Astrocyte (in vitro differentiated cells and primary cell): ENCODE data around the gene ANKRD44. TPM values are rescaled to one million over a fixed set of nuclear protein-coding genes. Genes with fewer than 3 reads are reported as not detected.

Experiments used
- DNase-seq: peaks from one replicate; pipeline ENCODE4 v3.0.0-alpha.2; 2010; ENCODE audit warnings: low read depth
- FAIRE-seq: peaks from 2 replicates; lab custom pipeline; 2011; peaks lifted over from hg19 to GRCh38; lab: Jason Lieb, UNC
- H2AFZ ChIP-seq: 2 replicates; pipeline ENCODE4 v1.6.0; 2012; ENCODE audit warnings: low read depth, low read length, inconsistent platforms
- H3K27ac ChIP-seq: 2 replicates; pipeline ENCODE4 v1.5.1; 2011; ENCODE audit warnings: low read depth, low read length, inconsistent platforms
- H3K27me3 ChIP-seq: 2 replicates; pipeline ENCODE4 v1.6.0; 2011; ENCODE audit warnings: low read length, inconsistent platforms; ENCODE audit not compliant: insufficient read depth
- H3K36me3 ChIP-seq: 2 replicates; pipeline ENCODE4 v1.5.1; 2011; ENCODE audit warnings: low read length, inconsistent platforms; ENCODE audit not compliant: insufficient read depth
- H3K4me1 ChIP-seq: 2 replicates; pipeline ENCODE4 v1.5.1; 2011; ENCODE audit warnings: low read length, inconsistent platforms; ENCODE audit not compliant: insufficient read depth
- H3K4me2 ChIP-seq: 2 replicates; pipeline ENCODE4 v1.6.0; 2012; ENCODE audit warnings: low read length, inconsistent platforms
- H3K4me3 ChIP-seq: 2 replicates; pipeline ENCODE4 v1.5.1; 2011; ENCODE audit warnings: low read depth, mild to moderate bottlenecking, low read length, inconsistent platforms; ENCODE audit not compliant: insufficient read depth
- H3K79me2 ChIP-seq: 2 replicates; pipeline ENCODE4 v1.6.0; 2012; ENCODE audit warnings: mild to moderate bottlenecking, low read length, inconsistent platforms; ENCODE audit not compliant: insufficient read depth
- H3K9ac ChIP-seq: 2 replicates; pipeline ENCODE4 v1.6.0; 2012; ENCODE audit warnings: mild to moderate bottlenecking, low read length, inconsistent platforms
- H3K9me3 ChIP-seq: 2 replicates; pipeline ENCODE4 v1.5.1; 2012; ENCODE audit warnings: low read depth, mild to moderate bottlenecking, low read length, inconsistent platforms; ENCODE audit not compliant: insufficient read depth
- H4K20me1 ChIP-seq: 2 replicates; pipeline ENCODE4 v1.6.0; 2012; ENCODE audit warnings: low read length, inconsistent platforms; ENCODE audit not compliant: insufficient read depth
- H3K27ac Mint-ChIP-seq: one replicate; pipeline ENCODE4 v1.8.0; 2021; ENCODE audit warnings: mild to moderate bottlenecking, mixed read lengths; ENCODE audit not compliant: unreplicated experiment
- H3K27me3 Mint-ChIP-seq: one replicate; pipeline ENCODE4 v1.8.0; 2021; ENCODE audit warnings: low read depth, mixed read lengths; ENCODE audit not compliant: unreplicated experiment
- H3K36me3 Mint-ChIP-seq: one replicate; pipeline ENCODE4 v1.8.0; 2021; ENCODE audit warnings: low read depth, mixed read lengths; ENCODE audit not compliant: unreplicated experiment
- H3K4me1 Mint-ChIP-seq: one replicate; pipeline ENCODE4 v1.8.0; 2021; ENCODE audit warnings: low read depth, mixed read lengths; ENCODE audit not compliant: unreplicated experiment
- H3K4me3 Mint-ChIP-seq: one replicate; pipeline ENCODE4 v1.8.0; 2021; ENCODE audit warnings: mild to moderate bottlenecking, moderate library complexity, mixed read lengths; ENCODE audit not compliant: unreplicated experiment
- H3K9me3 Mint-ChIP-seq: one replicate; pipeline ENCODE4 v1.8.0; 2021; ENCODE audit warnings: mild to moderate bottlenecking, mixed read lengths; ENCODE audit not compliant: unreplicated experiment
- EZH2 ChIP-seq: IDR thresholded peaks from 2 replicates; pipeline ENCODE4 v1.6.1; 2012; ENCODE audit warnings: mild to moderate bottlenecking, low read length, inconsistent platforms; ENCODE audit not compliant: insufficient read depth
- total RNA-seq: library from RNA; stranded (reverse); gene quantifications from 2 replicates; pipeline ENCODE4 v1.2.1, GENCODE V29; 2021
- TF ChIP-seq, protein P1 (sequence below): IDR thresholded peaks from 2 replicates; pipeline ENCODE4 v1.5.1; 2011; ENCODE audit warnings: low read depth, mild to moderate bottlenecking, inconsistent platforms, low read length, moderate library complexity; ENCODE audit not compliant: insufficient read depth

Gene ANKRD44
- total RNA-seq, 1 donor from 2014 or later, result 7.2 TPM

DNA sequence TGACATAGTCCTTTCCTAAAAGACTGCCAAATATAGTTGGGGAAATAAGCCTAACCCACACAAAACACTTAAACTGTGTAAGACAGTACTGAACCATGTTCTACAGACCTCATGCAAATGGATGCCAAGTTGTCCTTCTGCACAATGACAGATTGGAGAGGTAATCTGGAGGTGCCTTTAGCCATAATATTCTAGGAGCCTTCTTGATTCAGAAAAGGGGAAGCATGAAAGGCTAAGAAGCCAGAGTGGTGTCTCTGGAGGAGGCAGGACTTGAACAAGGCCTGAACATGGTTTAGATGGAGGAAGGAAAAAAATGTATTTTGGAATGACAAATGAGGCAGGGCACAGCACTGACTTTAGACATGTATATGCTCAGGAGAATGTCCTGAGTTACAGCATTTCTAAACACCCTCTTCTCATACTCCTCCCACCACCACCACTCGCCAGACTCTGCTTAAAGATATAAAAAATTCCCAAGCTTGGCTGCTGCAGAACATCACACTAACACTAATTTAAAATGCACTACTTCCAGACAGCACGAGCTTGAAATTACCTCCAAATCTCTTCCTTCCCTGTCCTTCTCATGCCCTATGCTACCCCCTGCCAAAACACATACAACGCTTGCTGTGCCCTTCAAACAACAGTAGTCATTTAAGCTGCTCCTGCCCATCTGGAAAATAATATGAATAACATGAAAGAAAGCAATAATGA is 110.4 kb downstream of the ANKRD44 start:
- no peak overlapping the region for H2AFZ ChIP-seq
- H4K20me1 ChIP-seq, result no peaks in the 10 kb centered on the region
- no peaks in the 10 kb centered on the region for H3K4me1 ChIP-seq
- no peaks in the 10 kb centered on the region for H3K79me2 ChIP-seq
- H3K4me1 Mint-ChIP-seq, result peaks cover 5% of the 10 kb centered on the region
- H3K9me3 ChIP-seq, result no peaks in the 10 kb centered on the region
- DNase-seq, result no peak
- H3K36me3 ChIP-seq, result no peaks in the 10 kb centered on the region
- no peaks in the 10 kb centered on the region for H3K36me3 Mint-ChIP-seq
- H3K4me3 Mint-ChIP-seq, result no peak overlapping the region
- H3K4me2 ChIP-seq, result no peak overlapping the region
- H3K9me3 Mint-ChIP-seq, result no peaks in the 10 kb centered on the region
- no peaks in the 10 kb centered on the region for H3K27me3 ChIP-seq
- no peak overlapping the region for H3K27ac ChIP-seq
- no peak overlapping the region for H3K4me3 ChIP-seq
- no peak overlapping the region for H3K9ac ChIP-seq
- no peak overlapping the region for H3K27ac Mint-ChIP-seq
- H3K27me3 Mint-ChIP-seq, result no peaks in the 10 kb centered on the region
- TF ChIP-seq EZH2, result no peak
- TF ChIP-seq, protein P1, sequence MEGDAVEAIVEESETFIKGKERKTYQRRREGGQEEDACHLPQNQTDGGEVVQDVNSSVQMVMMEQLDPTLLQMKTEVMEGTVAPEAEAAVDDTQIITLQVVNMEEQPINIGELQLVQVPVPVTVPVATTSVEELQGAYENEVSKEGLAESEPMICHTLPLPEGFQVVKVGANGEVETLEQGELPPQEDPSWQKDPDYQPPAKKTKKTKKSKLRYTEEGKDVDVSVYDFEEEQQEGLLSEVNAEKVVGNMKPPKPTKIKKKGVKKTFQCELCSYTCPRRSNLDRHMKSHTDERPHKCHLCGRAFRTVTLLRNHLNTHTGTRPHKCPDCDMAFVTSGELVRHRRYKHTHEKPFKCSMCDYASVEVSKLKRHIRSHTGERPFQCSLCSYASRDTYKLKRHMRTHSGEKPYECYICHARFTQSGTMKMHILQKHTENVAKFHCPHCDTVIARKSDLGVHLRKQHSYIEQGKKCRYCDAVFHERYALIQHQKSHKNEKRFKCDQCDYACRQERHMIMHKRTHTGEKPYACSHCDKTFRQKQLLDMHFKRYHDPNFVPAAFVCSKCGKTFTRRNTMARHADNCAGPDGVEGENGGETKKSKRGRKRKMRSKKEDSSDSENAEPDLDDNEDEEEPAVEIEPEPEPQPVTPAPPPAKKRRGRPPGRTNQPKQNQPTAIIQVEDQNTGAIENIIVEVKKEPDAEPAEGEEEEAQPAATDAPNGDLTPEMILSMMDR, result no peak
- no peak for FAIRE-seq

DNA sequence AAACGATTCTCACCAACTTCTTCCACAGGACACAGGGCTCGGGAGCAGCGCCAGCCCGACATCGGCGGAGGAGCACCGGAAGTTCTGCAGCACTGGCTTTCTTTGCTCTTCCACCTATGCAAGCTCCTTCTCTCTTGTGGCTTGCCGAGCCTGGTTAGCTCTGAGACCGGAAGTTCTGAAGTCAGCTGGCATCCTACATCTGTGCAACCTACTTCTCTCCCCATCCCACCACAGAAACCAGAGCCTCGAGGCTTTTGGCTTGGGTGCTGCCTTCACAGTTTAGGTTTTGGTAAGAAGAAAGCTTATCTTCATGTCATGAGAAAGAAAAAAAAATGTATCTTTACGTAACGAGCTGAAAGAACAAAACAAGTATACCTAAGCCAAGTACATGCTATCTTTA is 111.7 kb downstream of the ANKRD44 start:
- Mint-ChIP-seq H3K27me3 (no peaks in the 10 kb centered on the region), H3K27ac (no peak overlapping the region), H3K36me3 (no peaks in the 10 kb centered on the region), H3K4me3 (no peak overlapping the region), H3K9me3 (no peaks in the 10 kb centered on the region), H3K4me1 (peaks cover 5% of the 10 kb centered on the region)
- Histone ChIP-seq H3K4me3 (no peak overlapping the region), H4K20me1 (no peaks in the 10 kb centered on the region), H3K9ac (no peak overlapping the region), H3K4me2 (no peak overlapping the region), H3K9me3 (no peaks in the 10 kb centered on the region), H2AFZ (no peak overlapping the region), H3K4me1 (no peaks in the 10 kb centered on the region), H3K27ac (no peak overlapping the region), H3K36me3 (no peaks in the 10 kb centered on the region), H3K27me3 (no peaks in the 10 kb centered on the region), H3K79me2 (no peaks in the 10 kb centered on the region)
- TF ChIP-seq, protein P1, result no peak
- no peak for TF ChIP-seq EZH2
- DNase-seq, result no peak
- no peak for FAIRE-seq

DNA sequence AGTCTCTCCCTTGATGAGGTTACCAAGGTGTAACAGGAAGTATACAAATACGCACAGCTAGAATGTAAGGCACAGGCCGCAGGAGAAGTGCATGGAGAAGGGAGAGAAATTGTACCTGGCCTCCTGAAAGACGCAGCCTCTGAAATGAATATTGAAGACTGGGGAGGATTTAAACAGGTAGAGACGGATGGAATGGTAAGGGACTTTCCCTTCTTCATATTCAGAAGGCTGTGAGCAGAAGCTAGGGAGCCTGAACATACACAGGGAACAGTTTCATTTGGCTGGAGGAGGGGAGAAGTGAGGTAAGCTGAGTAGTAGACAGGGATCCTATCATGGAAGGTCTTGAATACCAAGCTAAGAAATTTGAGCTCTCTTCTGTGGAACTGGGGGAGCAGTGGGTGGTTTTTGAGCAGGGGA is 112.7 kb downstream of the ANKRD44 start:
- H3K36me3 ChIP-seq, result no peaks in the 10 kb centered on the region
- no peaks in the 10 kb centered on the region for H3K79me2 ChIP-seq
- H3K4me2 ChIP-seq, result no peak overlapping the region
- no peak overlapping the region for H3K4me3 Mint-ChIP-seq
- H3K27ac Mint-ChIP-seq, result peak overlapping the region; percentile 43
- TF ChIP-seq, protein P1, result no peak
- TF ChIP-seq EZH2, result no peak
- H2AFZ ChIP-seq, result no peak overlapping the region
- peaks cover 5% of the 10 kb centered on the region for H3K4me1 Mint-ChIP-seq
- H3K27me3 ChIP-seq, result no peaks in the 10 kb centered on the region
- H3K9me3 Mint-ChIP-seq, result no peaks in the 10 kb centered on the region
- no peak overlapping the region for H3K9ac ChIP-seq
- no peak for DNase-seq
- no peaks in the 10 kb centered on the region for H3K36me3 Mint-ChIP-seq
- no peak for FAIRE-seq
- H3K4me1 ChIP-seq, result no peaks in the 10 kb centered on the region
- no peaks in the 10 kb centered on the region for H4K20me1 ChIP-seq
- no peak overlapping the region for H3K27ac ChIP-seq
- H3K9me3 ChIP-seq, result no peaks in the 10 kb centered on the region
- H3K27me3 Mint-ChIP-seq, result no peaks in the 10 kb centered on the region
- H3K4me3 ChIP-seq, result no peak overlapping the region
